Stimulated activated CD8-positive, alpha-beta memory T cell treated with anti-CD3 and anti-CD28 coated beads, Interleukin-12 subunit alpha, Interleukin-12 subunit beta, amount 100 ng/mL, for 24 hours (primary cell): ENCODE data around the gene IRAK1BP1.
"Not testable (repeated sequence)": the region's sequence is repeated elsewhere in the genome, so short reads cannot be mapped to it uniquely, and the experiment has no call there.

Experiments used
- DNase-seq: peaks from one replicate; pipeline ENCODE4 v3.0.0-alpha.2; 2020; ENCODE audit errors: extremely low read depth

Gene IRAK1BP1

GRCh38 chr6:78889901-78890300 is 22.6 kb downstream of the IRAK1BP1 start:
- DNase-seq = not testable (repeated sequence)

DNA sequence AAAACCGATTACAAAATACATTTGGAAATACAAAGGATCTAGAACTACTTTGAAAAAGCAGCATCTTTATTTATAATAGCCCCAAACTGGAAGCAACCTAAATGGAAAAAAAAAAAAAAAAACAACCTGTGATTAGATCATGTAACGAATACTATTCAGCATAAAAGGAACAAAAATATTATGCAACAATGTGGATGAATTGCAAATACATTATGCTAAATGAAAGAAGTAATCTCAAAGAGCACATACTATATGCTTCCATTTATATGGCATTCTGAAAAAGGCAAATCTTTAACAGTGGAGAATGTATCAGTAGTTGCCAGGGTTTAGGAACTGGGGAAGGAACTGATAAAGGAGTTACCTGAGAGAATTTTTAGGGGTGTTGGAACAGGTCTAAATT is 28.9 kb downstream of the IRAK1BP1 start:
- DNase-seq = no peak

DNA sequence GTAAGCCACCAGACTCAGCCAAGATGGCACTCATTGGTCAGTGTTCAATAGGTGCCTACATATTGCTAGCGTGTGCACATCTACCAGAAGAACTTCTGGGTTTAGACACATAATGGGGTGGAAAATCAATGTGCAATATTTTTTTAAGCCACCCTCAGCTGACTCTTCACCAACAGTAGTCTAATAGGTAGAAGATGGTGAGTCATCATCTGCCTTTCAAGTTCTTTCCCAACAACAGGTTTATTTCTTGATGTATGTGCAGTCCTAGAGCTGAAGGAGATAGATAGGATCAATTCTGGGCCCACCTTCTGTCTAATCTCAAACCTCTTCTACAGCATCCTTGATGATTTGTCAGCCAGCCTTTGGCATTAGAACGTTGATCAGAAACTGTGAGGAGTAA is 41.3 kb downstream of the IRAK1BP1 start:
- DNase-seq = no peak

DNA sequence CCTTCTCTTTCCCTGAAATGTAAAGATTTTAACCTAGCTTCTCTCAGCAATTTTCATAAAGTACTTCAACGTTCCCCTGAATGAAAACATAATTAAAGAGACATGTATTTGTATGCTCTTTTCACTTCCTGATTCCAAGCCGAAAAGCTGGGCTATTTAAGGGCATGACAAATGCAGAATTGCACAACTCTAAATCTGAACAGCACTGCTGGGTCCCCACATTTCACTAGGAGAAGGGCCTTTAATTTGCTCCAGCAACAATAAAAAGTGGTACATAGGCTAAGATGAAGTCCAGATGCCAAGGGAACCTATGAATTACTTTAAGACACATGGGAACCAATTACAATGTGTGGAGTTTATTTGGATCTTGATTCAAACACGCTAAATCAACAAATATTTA is 42.0 kb downstream of the IRAK1BP1 start:
- no peak for DNase-seq

DNA sequence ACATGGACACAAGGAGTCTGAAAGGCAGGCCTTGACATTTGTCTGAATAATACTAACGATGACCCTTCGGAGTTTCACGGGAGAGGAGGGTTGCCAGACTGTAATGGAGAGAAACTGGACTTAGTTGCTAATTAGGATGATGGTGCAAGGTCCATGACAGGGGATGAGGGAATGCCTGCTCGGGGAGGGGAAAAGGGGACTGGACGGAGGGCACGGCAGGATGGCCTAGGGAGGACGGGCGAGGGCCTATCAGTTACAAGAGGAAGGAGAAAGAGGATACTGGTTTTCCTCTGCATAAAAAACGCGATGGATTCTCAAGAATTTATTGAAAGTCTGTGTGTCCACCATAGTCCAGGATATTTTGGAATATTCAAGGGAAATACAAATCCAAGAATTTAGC is 42.7 kb downstream of the IRAK1BP1 start:
- DNase-seq = no peak

DNA sequence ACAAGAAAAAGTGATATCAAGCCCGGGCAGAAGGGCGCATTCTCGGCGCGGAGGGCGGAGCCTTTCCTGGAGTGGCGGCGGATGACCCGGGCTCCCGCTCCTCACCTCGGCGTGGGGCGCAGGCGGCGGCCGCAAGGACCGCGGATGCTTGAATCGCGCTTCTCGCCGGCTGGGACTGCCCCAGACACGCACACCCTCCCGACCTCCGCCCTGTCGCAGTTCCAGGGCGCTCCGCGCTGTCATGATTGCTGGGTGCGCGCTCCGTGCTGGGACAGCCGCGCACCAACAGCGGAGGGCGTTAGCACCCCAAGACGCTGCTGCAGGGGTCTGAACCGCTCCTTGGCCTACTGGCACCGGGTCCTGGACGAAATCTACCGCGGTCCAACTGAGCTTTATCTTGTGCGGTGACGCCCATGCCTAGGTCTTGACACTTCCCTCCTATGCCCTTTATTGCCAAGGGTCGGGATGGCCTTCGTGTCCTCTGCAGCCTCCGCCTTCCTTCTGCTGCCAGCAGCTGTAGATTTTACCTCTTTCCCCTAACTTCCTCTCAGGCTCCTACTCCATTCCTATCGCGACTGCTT is 43.3 kb downstream of the IRAK1BP1 start:
- DNase-seq = no peak

GRCh38 chr6:78911218-78911940 is 44.0 kb downstream of the IRAK1BP1 start:
- no peak for DNase-seq

DNA sequence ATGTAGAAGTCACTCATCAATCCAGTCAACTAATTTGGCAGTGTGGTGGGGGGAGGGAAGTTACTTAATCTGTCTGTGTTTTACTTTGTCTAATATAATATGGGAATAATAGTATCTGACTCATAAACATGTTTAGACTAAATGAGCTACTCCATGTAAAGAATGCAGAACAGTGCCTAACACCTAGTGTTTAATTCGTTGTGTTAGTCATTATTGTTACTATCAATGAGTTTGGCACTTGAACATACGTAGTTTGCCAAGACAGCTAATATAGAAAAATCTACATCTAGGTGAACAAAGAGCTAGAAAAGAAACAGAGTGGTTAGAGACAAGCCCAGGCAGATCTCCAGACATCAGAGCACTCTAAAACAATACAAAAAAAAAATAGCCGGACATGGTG is 49.1 kb downstream of the IRAK1BP1 start:
- DNase-seq = no peak

DNA sequence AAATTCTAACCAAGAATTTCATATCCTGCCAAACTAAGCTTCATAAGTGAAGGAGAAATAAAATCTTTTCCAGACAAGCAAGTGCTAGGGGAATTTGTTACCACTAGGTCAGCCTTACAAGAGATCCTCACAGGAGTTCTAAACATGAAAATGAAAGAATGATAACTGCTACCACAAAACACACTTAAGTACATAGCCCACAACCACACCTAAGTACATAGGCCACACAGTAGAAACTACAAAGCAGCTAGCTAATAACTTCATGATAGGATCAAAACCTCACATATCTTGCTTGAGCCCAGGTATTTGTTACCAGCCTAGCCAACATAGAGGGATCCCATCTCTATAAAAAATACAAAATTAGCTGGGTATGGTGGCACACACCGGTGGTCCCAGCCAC is 50.4 kb downstream of the IRAK1BP1 start:
- no peak for DNase-seq

GRCh38 chr6:78921168-78921567 is 53.8 kb downstream of the IRAK1BP1 start:
- not testable (repeated sequence) for DNase-seq

DNA sequence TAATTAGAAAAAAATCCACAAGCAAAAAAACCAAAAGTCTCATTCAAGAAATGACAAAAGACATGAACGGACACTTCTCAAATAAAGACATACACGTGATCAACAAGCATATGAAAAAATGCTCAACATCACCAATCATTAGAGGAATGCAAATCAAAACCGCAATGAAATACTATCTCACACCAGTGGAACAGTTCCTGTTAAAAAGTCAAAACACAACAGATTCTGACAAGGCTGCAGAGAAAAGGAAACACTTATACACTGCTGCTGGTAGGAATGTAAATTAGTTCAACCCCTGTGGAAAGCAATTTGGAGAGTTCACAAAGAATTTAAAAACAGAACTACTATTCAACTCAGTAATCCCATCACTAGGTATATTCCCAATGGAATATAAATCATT is 58.0 kb downstream of the IRAK1BP1 start:
- no peak for DNase-seq

GRCh38 chr6:78935553-78935952 is 68.2 kb downstream of the IRAK1BP1 start:
- no peak for DNase-seq

- no peak for DNase-seq
Measured at GRCh38 chr6:78936515-78936914, 69.2 kb downstream of the IRAK1BP1 start.

GRCh38 chr6:78942446-78942845 is 75.1 kb downstream of the IRAK1BP1 start:
- no peak for DNase-seq

DNA sequence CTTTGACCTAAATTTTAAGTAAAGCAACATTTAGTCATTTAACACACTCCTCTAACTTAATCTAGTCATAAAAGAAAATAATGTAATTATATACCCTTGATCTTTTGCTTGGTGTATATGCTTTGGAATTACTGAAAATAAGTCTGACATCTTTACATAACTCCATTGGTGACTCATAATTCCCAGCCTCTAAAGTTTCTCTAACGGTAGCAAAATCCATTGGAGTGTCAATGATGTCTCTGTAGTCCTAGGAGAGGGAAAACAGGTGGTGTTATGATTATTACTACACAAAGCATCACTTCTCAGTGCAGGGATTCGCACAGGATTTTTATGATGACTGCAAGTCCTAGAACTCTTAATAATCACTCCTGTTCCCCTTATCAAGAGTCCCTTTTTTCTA is 80.2 kb downstream of the IRAK1BP1 start:
- no peak for DNase-seq

- no peak for DNase-seq
Measured at GRCh38 chr6:78947962-78948361, 80.6 kb downstream of the IRAK1BP1 start.

DNA sequence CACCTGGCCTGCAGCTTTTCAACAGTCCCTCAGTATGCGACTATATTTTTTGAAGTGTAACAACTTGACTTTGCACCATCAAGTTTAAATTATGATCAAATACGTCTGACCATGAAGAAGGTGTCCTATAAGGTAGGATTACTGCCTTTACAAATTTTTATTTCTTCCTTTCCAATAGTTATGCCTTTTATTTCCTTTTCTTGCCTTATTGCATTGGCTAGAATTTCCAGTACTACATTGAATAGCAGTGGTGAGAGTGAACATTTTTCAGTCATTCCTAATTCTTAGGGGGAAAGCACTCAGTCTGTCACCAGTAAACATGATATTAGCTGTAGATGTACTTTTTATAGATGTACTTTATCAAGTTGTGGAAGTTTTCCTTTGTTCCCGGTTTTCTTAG is 81.4 kb downstream of the IRAK1BP1 start:
- DNase-seq = no peak

DNA sequence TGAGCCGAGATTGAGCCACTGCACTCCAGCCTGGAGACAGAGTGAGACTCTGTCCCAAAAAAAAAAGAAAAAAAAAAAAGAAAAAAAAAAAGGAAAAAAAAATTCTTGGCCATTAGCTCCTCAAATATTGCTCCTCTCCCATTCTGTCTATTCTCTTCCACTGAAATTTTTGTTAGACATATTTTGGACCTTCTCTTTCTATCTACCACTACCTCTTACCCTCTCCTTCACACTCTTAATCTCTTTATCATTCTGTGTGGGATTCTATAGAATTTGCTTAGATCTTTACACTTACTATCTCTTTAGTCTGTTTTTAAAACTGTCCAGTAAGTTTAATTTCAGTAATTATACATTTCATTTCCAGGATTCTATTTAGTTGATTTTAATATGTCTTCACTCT is 85.0 kb downstream of the IRAK1BP1 start:
- DNase-seq = no peak
